Melanocyte of skin (primary cell): ENCODE data around the gene MAPK11. TPM values are rescaled to one million over a fixed set of nuclear protein-coding genes. Genes with fewer than 3 reads are reported as not detected.

Experiments used
- total RNA-seq, 2 donors: library from RNA; depleted of rRNA; stranded (reverse); fragments of >200 nt; gene quantifications; 2 replicates each; pipeline ENCODE4 v1.2.3, GENCODE V29; 2012

The MAPK11 gene
- total RNA-seq = 1 to 10 TPM; 1.7 to 2.1 TPM

GRCh38 chr22:50269970-50270665, at the start of gene MAPK11:
TSS of gene MAPK11 (minus strand) at chr22:50270380. CDS start at chr22:50270292, 88 bp downstream.

GRCh38 chr22:50306753-50307749, 36.9 kb upstream of the MAPK11 start, which contains the start of gene PLXNB2:
TSS of gene PLXNB2 (minus strand) at chr22:50307646. CDS start at chr22:50290584, 17,062 bp downstream.

GRCh38 chr22:50261615-50262459, 8.3 kb downstream of the MAPK11 start, which contains the start of gene MAPK12:
TSS of gene MAPK12 (minus strand) at chr22:50261683. CDS start at chr22:50261509, 174 bp downstream.

GRCh38 chr22:50250555-50251476, 19.4 kb downstream of the MAPK11 start, which contains the start of gene HDAC10:
TSS of gene HDAC10 (minus strand) at chr22:50251265. CDS start at chr22:50251032, 233 bp downstream.

GRCh38 chr22:50244420-50245213, 25.6 kb downstream of the MAPK11 start, which contains the start of gene TUBGCP6:
TSS of gene TUBGCP6 (minus strand) at chr22:50245023. CDS start at chr22:50244459, 564 bp downstream.

Other genes with a start within 250 kb of the MAPK11 start
- not detected for gene TTLL8, start 212.1 kb downstream of the MAPK11 start, total RNA-seq
- not detected for gene MLC1, start 185.0 kb downstream of the MAPK11 start, total RNA-seq
- gene MOV10L1, start 180.4 kb downstream of the MAPK11 start, total RNA-seq = under 1 TPM in 1 of 2 donors, not detected in 1; 0.34 TPM
- under 1 TPM; 0.33 to 0.69 TPM for gene PANX2, start 99.6 kb downstream of the MAPK11 start, total RNA-seq
- 10 to 100 TPM; 28.2 to 44.0 TPM for gene TRABD, start 84.5 kb downstream of the MAPK11 start, total RNA-seq
- 10 to 100 TPM; 22.4 to 35.3 TPM for gene SELENOO, start 69.4 kb downstream of the MAPK11 start, total RNA-seq
- gene TUBGCP6, start 25.4 kb downstream of the MAPK11 start, total RNA-seq = 10 to 100 TPM; 24.6 to 24.8 TPM
- gene HDAC10, start 19.1 kb downstream of the MAPK11 start, total RNA-seq = 10 to 100 TPM; 24.8 to 26.0 TPM
- gene MAPK12, start 8.7 kb downstream of the MAPK11 start, total RNA-seq = 10 to 100 TPM; 20.6 to 21.7 TPM
- 10 to 100 TPM; 56.3 to 66.1 TPM for gene PLXNB2, start 37.3 kb upstream of the MAPK11 start, total RNA-seq
- 1 to 10 TPM in 1 of 2 donors, under 1 TPM in 1; 0.67 to 2.8 TPM for gene DENND6B, start 56.6 kb upstream of the MAPK11 start, total RNA-seq
- 10 to 100 TPM; 40.0 to 53.3 TPM for gene PPP6R2, start 72.9 kb upstream of the MAPK11 start, total RNA-seq
- 10 to 100 TPM; 61.9 to 68.5 TPM for gene SBF1, start 204.7 kb upstream of the MAPK11 start, total RNA-seq
- 1 to 10 TPM in 1 of 2 donors, under 1 TPM in 1; 0.33 to 1.0 TPM for gene ADM2, start 211.2 kb upstream of the MAPK11 start, total RNA-seq
- gene MIOX, start 216.5 kb upstream of the MAPK11 start, total RNA-seq = not detected
- gene LMF2, start 237.3 kb upstream of the MAPK11 start, total RNA-seq = 10 to 100 TPM; 49.6 to 69.9 TPM
- gene NCAPH2, start 237.8 kb upstream of the MAPK11 start, total RNA-seq = 10 to 100 TPM; 35.8 to 56.6 TPM